GM21423 (cell line): ENCODE measurements around the gene SLC39A7.

Experiments used
- ATAC-seq: cut with Tn5 transposase; IDR thresholded peaks from one replicate; pipeline ENCODE4 v1.9.1; 2021; ENCODE audit warnings: mild to moderate bottlenecking, moderate library complexity; ENCODE audit not compliant: unreplicated experiment

Gene SLC39A7

DNA sequence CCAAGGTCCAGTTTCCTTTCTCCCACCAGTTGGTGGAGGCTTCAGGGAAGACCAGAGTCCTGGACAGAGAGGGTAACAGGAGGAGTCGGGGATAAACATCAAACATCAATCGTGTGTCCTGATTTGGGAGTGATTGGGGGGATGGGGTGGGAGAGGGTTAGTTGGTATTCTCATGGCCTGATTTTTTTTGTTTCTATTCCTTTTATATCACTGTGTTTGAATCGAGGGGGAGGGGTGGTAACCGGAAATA lies 3.4 kb downstream of the SLC39A7 start:
- ATAC-seq = no peak

DNA sequence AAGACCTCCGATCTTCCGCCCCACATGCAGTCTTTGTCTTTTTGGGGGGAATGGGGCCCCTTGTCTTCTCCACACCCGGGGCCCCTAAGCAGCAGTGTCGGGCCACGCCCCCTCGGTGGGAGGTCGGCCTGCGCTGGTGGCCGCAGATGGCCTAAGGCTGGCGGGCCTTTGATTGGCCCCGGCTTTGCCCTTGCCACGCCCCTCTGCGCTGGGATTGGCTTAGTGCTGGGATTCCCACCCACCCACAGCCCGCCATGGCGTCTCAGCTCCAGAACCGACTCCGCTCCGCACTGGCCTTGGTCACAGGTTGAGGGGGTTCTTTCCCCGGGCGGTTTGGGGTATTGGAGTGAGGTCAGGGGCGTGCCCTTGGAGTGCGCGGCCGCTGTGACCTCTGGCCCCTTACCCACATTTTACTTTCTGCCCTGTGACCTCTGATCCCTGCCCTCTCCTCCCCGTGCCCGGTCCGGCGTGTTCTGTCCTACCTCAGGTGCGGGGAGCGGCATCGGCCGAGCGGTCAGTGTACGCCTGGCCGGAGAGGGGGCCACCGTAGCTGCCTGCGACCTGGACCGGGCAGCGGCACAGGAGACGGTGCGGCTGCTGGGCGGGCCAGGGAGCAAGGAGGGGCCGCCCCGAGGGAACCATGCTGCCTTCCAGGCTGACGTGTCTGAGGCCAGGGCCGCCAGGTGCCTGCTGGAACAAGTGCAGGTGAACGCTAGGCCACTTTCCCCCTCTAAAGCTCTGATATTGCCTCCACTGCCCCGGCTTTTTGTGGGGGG lies 3.9 kb downstream of the SLC39A7 start, which contains the start of gene HSD17B8:
Gene HSD17B8, plus strand, starts transcription at position 241 of the 776 bp plus-strand sequence. Its CDS starts 14 bp downstream, at position 255.
- ATAC-seq = peak; percentile 41

DNA sequence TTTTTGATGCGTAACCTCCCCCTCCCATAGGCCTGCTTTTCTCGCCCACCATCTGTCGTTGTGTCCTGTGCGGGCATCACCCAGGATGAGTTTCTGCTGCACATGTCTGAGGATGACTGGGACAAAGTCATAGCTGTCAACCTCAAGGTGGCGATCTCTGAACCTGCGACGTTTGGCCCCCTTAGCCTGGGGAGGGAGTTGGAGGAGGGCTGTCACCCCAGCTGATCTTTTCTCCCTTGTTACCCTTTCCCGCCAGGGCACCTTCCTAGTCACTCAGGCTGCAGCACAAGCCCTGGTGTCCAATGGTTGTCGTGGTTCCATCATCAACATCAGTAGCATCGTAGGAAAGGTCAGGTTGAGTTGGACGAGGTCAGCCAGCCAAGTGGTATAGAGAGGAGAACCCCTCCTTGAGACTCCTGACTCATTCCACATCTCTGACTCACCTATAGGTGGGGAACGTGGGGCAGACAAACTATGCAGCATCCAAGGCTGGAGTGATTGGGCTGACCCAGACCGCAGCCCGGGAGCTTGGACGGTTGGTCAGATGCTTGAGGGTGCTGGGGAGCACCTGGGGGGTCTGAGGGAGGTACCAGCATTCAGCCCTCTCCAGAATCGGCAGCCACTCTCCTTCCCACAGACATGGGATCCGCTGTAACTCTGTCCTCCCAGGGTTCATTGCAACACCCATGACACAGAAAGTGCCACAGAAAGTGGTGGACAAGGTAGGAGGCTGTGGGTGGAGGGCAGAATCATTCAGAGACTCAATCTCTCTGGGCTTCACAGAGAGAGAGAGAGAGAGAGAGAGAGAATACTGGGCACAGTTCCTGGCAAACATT lies 4.7 kb downstream of the SLC39A7 start:
- ATAC-seq = no peak

DNA sequence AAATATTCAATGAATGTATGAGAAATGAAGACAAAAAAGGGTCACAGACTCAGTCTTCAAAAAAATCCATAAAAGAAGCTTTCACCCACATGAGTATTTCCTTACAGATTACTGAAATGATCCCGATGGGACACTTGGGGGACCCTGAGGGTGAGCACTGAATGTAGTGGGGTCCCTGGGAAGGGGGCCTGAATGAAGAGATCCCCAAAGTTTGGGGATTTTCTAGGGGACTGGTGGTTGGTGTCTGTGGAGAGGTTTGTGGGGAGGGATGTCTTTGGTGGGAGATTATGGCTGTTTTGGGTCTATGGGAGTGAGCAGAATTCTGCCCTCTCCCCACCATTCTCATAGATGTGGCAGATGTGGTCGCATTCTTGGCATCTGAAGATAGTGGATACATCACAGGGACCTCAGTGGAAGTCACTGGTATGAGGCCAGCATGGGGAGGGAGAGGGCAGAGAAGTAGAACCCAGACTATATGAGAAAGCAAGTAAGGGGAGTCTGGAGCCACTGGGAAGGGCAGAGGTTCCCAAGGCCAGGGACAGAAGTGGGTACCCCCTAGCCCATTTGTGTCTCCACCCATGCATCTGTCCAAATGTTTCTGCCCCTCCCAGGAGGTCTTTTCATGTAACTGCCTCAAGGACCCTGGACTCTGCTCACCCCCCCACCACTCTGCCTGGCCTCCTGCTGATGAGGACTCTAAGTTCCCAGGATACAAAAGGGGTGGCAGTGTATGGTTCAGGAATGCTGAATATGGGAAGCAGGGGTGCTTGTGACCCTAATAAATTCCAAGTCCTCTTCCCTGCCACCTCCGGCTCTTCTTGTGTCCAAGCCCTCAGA lies 5.6 kb downstream of the SLC39A7 start:
- ATAC-seq = no peak

DNA sequence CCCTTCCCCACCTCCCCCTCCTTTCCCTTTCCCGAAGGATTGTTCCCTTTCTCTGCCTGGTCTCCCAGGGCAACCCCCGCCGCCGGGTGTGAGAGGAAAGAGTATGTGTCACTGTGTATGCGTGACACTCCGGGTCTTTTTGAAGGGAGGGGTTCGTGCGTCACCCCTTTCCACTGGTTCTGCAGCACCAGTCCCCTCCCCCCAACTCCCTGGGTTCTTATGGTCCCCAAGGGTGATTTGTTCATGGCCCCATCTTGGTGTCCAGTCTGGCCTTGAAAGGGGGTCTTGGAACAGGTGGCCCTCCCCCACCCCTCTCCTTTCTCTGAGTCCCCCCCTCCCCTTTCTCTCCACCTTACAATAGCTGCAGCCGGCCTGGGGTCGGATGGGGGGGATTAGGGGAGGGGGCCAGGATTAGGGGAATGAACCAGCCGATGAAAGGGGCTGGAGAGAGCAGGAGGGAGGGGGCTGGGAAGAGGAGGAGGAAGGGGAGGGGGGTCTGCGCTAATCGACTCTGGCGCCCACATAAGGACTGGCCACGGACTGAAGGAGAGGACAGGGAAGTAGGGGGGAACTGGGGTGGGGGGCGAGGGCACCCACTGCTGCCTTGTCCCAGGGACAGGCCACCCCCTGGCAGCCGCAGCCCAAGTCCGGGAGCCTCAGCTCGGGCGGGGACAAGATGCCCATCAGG lies 6.3 kb downstream of the SLC39A7 start:
- ATAC-seq = no peak

DNA sequence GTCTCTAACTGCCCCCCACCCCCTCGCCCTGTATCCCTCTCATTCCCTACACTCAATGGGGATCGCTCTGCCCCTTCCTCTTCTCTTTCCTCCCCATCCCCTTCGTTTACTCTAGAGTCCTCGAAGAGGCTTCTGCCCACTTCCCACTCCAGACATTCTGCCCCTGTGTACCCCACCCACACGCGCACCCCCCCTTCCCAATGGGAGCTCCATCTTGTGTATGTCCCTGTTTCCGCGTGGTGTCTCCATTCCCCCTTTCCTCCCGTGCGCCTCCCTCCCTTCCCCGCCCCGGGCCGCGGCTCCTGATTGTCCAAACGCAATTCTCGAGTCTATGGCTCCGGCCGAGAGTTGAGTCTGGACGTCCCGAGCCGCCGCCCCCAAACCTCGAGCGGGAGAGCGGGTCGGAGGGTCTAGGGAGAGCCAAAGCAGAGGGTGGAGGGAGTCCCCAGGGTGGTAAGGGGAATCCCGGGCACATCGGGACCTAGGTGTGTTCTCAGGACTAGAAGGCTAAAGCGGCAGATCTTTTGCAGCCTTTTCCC lies 7.0 kb downstream of the SLC39A7 start:
- ATAC-seq = no peak

DNA sequence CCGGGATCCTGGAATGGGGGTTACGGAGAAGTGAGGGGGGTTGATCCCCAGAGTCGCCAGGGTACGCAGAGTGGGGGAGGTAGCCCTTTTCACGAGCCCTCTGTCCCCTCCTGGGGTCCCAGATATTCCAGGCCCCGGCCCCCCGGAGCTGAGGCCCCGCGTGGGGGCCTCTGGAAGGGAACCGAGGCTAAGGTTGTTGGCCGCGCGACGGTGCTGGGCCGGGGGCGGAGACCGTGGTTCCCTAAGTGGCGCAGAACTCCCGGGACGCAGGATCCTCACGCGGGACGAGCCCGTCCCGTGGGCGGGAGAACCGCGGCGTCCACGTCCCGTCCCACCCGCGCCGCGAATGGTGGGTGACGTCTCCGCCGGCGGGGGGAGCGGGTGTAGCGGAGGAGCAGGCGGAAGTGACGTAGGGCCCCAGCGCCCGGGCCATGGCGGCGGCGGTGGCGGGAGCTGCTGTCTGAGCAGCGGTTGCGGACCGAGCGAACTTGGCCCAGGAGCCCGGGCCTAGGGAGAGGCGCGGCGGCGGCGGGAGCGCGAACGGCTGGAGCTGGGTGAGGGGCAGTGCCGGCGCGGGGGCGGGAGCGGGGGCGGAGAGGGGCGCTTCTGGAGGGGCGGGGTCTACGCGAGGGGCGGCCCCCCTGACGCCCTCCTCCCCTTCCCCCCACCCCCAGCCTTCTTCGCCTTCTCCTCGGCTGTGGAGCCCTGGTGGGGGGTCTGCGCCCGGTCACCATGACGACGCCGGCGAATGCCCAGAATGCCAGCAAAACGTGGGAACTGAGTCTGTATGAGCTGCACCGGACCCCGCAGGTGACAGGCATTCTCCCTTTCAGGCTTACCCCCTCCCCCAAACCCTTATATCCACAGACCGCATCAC lies 7.7 kb downstream of the SLC39A7 start, which contains the start of gene RING1:
Gene RING1, plus strand, starts transcription at position 410 of the 877 bp plus-strand sequence. Its CDS starts 323 bp downstream, at position 733.
- ATAC-seq = peak; percentile 34

DNA sequence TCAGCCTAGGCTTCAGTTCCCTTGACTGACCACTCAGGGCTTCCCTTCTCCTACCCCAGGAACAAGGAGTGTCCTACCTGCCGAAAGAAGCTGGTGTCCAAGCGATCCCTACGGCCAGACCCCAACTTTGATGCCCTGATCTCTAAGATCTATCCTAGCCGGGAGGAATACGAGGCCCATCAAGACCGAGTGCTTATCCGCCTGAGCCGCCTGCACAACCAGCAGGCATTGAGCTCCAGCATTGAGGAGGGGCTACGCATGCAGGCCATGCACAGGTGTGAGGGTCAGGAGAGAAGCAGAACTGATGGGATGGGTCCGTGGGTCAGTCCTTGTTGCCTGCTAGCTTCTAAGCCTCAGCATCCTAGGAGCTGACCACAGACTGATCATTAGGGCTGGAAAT lies 9.2 kb downstream of the SLC39A7 start:
- ATAC-seq = no peak

DNA sequence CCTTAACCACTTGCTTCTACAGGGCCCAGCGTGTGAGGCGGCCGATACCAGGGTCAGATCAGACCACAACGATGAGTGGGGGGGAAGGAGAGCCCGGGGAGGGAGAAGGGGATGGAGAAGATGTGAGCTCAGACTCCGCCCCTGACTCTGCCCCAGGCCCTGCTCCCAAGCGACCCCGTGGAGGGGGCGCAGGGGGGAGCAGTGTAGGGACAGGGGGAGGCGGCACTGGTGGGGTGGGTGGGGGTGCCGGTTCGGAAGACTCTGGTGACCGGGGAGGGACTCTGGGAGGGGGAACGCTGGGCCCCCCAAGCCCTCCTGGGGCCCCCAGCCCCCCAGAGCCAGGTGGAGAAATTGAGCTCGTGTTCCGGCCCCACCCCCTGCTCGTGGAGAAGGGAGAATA lies 10.5 kb downstream of the SLC39A7 start:
- no peak for ATAC-seq

DNA sequence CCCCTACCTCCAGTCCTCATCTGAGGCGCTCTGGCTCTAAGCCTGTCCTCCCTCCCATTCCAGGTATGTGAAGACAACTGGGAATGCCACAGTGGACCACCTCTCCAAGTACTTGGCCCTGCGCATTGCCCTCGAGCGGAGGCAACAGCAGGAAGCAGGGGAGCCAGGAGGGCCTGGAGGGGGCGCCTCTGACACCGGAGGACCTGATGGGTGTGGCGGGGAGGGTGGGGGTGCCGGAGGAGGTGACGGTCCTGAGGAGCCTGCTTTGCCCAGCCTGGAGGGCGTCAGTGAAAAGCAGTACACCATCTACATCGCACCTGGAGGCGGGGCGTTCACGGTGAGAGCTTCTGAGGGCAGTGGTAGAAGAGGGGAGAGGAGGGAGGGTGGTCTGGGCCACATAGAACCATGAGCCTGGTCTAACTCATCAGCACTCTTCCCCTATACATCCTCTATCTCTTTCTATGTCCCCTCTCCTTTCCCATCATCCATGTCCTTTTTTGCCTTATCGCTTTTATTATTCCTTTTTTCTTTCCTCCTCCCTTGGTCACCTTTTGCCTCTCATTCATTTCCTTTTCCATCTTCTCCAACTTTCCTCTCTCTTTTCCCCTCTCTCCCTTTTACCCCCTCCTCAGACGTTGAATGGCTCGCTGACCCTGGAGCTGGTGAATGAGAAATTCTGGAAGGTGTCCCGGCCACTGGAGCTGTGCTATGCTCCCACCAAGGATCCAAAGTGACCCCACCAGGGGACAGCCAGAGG lies 11.2 kb downstream of the SLC39A7 start:
- ATAC-seq = no peak

DNA sequence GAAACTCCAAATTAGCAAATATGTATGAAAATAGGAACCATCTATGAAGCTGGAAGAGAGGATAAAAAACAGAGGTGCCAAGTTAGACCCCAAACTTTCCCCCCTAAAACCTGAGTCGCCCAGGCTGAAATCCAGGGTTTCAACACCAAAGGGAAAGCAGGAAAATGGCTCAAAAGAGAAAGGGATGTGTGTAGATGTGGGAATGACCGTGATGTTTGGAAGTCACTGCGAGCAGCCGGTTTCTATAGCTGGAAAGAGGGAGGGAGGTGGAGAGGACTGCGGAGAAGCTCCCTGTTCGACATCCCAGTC lies 12.1 kb downstream of the SLC39A7 start:
- no peak for ATAC-seq

DNA sequence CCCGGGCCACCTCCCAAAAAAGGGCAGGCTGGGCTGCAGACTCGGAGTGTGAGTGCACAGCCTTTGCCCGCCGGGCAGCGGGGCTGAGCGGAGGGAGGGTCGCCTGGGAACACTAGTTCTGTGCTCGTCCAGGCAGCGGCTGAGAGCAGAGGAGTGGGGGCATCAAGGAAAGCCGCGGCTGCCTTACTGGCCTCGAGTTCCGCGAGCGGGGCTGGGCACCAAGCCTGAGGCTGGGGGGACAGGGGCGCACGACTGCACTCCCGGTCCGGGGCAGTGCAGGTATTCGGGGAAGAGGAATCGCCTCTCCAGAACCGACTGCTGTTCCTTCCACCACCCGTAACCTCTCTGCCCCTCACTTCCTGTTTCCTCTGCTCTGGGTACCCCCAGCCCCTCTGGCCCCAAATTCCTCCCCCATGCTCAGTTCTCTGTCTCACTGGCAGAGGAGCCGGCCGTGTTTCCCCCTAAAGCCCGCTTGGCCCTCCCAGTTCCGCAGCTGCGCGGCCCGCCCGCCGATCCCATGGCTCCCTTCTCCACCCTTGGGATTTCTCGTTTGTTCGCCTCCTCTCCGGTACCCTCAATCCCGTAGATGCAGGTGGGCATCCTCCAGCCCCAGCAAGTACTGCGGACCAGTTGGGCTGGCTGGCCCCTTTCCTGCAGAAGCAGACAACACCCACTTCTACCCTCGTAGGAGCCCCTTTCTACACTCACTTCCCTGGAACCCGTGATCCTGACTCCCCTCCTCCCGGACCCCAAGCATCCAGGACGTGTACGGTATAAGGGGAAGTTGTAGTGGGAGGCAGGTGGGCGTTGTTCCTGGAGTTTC lies 12.7 kb downstream of the SLC39A7 start:
- ATAC-seq = no peak

DNA sequence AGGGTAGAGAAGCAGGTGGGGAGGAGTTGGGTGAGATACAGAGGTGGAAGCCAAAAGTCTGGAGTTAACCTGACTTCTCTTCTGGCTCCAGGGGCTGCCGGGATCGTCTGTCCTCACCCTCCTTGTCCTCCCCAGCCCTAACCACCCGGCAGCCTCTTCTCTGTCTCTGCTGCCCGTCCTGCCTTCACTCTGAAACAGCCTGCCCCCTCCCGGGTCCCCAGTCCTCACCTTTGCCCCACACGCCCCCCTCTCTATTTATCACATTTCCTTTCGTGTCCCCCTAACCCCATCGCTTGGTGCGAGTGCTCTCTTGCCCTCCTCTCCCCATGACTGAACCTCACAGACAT lies 13.3 kb downstream of the SLC39A7 start:
- ATAC-seq = no peak

DNA sequence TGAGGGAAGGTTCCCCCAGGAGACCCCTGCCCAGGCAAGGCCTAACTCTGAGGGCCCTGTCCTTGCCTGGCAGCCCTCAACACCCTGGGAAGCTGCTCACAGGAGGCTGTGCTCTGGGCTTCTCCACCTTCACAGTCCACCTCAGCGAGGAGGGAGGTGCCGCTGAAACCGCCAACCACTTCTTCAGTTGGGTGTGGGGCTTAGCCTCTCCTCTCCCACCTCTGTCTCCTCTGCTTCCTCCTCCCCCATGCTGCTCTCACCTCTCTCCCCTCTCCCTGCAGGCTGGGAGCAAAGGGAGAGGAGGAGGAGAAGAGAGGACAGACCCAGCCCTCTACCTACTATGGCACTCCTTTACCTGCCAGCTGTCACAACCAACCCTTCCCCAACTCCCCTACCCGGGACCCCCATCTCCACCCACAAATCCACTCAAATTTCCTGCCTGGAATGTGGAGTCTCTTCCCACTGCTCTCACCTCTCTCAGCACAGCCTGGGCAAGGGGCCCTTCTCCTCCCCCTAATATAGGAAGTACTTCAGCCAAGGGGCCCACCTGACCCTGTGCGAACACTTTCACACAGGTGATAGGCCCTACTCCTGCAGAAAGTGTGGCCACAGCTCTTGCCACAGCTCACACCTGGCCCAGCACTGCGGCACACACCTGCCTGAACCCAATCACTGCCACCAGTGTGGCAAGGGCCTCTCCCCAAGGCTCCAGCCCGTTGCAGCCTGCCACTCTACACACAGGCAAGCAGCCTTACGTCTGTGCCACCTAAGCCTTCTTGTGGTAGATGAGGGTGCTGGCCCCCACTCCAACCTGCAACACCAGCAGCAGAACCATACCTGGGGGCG lies 14.8 kb downstream of the SLC39A7 start:
- no peak for ATAC-seq

DNA sequence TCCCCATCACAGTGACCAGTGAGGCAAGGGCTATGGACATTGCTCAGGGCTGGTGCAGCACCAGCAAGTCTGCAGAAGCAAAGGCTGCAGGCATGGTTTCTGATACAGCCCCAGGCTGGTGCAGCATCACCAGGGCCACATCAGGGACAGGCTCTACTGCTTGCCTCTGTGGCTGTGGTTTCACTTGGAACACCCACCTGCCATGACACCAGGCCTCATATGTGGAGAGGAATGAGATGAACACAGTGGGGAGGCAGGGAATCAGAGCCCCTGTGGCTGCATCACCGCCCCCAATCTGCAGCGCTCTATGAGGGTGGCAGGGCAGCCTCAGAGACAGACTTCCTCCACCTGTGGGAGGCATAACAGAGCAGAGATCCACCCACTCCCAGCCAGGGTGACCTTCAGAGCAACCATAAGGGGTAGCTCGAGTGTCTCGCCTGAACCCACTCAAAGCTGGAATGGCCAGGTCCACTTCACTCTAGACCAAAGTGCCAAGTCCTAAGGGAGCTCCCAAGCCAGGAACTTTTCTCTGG lies 15.5 kb downstream of the SLC39A7 start:
- ATAC-seq = no peak

DNA sequence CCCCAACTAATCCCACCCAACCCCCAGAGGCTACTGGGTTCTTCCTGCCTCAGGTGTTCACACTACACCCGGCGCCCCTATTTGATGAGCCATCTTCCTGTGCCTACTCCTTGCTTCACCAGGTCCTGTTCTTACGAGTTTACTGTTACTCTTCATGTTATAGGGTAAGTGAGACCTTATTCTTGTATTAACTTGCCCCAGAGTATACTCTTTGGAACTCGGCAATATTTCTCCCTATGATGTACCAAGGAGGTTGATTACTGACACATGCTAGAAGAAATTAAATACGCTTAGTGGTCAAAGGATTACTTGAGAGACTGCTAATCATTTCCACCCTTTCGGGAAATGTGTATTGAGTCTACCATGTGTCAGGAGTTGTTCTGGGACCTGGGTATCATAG lies 16.6 kb downstream of the SLC39A7 start:
- ATAC-seq = no peak

DNA sequence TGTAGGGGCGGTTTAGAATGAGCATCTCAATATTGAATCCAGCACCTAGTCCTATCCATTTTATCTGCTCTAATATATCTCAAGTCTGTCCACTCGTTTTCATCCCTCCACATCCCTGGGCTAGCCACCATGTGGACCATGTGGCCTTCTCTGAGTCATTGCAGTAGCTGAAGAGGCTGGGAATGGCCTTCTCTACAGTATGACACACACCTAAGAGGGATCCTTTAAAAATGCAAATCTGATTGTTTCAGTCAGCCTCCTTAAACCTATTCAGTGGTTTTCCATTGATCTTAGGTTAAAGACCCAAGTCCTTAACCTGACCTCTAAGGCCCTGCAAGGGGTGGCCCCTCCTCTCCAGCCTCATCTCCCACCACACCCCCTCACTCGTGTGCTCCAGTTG lies 17.0 kb downstream of the SLC39A7 start:
- no peak for ATAC-seq
